GM18526 (cell line): ENCODE results near the gene GUF1.

Experiments
- POLR2A ChIP-seq: IDR thresholded peaks from 3 replicates; pipeline ENCODE4 v1.6.1; 2011; ENCODE audit not compliant: insufficient read length; ENCODE audit errors: extremely low read depth

Gene GUF1, protein sequence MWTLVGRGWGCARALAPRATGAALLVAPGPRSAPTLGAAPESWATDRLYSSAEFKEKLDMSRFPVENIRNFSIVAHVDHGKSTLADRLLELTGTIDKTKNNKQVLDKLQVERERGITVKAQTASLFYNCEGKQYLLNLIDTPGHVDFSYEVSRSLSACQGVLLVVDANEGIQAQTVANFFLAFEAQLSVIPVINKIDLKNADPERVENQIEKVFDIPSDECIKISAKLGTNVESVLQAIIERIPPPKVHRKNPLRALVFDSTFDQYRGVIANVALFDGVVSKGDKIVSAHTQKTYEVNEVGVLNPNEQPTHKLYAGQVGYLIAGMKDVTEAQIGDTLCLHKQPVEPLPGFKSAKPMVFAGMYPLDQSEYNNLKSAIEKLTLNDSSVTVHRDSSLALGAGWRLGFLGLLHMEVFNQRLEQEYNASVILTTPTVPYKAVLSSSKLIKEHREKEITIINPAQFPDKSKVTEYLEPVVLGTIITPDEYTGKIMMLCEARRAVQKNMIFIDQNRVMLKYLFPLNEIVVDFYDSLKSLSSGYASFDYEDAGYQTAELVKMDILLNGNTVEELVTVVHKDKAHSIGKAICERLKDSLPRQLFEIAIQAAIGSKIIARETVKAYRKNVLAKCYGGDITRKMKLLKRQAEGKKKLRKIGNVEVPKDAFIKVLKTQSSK

DNA sequence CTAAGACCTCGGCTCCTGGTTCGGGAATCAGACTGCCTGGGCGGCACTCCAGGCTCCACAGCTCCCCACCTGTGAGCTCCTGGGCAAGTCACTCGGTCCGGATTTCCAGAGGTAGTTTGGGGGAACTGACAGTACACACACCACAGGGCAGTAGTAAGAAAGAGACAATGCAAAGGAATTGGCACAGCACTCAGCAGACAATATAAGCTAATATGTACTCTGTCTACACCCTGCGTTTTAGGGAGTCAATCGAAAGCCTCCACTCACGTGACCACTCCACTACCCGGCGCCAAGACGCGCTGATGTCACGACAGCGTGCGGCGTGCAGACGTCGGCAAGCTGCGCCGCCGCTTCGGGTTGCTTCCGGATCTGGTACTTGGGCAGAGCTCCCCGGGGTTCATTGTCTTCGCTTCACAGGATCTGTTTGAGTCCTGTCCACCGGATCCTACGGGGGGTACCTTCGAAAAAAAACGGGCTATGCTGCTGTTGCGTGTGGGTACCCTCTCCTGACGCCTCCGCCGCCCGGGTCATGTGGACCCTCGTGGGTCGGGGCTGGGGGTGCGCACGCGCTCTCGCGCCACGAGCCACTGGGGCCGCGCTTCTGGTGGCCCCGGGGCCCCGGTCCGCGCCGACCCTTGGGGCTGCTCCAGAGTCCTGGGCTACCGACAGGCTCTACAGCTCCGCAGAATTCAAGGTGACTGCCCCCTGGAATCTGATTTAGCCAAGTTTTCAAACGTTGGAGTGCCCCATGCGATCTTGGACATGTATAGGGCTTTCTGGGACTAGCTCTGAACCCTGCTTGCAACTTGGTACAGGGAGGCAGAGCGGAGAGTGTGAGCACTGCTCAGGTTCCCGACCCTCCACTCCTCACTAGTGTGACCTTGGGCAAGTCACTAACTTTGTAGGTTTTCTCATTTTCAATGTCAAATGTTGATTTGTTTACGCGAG, at the start of gene GUF1:
Gene GUF1, plus strand, starts transcription at position 327 of the 948 bp plus-strand sequence. Its CDS starts 203 bp downstream, at position 530.
- peak; percentile 93 for TF ChIP-seq POLR2A

GRCh38 chr4:44629280-44629866, 48.8 kb upstream of the GUF1 start:
- TF ChIP-seq POLR2A, result no peak

GRCh38 chr4:44632089-44632488, 46.1 kb upstream of the GUF1 start:
- no peak for TF ChIP-seq POLR2A

DNA sequence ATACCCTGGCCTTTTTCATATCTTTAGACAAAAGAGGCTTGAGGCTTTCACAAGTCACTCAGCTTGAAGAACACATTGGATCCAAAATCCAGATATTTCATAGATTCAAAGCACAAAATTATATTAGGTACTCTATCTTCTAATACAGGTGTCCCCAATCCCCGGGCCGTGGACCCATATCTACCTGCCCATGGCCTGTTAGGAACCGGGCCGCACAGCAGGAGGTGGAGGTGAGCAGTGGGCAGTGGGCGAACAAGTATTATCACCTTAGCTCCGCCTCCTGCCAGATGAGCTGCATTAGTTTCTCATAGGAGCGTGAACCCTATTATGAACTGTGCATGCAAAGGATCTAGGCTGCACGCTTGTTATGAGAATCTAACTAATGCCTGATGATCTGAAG, 45.5 kb upstream of the GUF1 start:
- no peak for TF ChIP-seq POLR2A

DNA sequence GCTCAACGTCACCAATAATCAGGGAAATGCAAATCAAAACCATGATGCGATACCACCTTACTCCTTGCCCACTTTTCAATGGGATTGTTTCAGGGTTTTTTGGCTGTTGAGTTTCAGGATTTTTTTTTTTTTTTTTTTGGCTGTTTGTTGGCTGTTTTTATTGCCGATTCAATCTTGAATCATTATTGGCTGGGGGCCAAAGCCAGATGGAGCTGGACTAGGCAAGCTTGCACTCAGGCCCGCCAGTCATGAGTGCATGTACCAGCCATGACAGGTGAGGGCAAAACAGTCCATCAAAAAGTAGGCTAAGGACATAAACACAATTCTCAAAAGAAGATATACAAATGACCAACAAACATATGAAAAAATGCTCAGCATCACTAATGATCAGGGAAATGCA, 40.1 kb upstream of the GUF1 start:
- no peak for TF ChIP-seq POLR2A

GRCh38 chr4:44646151-44646550, 32.1 kb upstream of the GUF1 start:
- TF ChIP-seq POLR2A, result no peak

DNA sequence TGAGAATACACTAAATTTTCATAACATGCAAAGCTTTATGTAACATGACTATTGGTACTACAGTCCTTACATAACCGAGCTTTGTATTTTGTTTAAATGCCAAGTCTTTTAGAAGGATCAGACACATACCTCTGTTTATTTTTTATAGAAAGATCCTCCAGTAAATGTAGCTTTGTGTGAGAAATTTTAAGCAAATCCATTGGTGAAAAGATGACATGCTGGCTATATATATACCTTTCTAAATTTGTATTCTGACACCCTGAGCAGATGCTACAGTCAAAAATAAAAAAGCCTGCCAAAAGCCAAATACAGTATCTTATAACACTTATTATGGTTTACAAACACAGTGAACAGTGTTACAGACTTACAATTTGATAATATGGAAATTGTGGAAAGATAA, 26.8 kb upstream of the GUF1 start, which contains the start of gene YIPF7:
Gene YIPF7, minus strand, starts transcription at position 201 of the 400 bp plus-strand sequence. CDS start 1,525 bp downstream, outside the sequence.
- TF ChIP-seq POLR2A, result no peak

DNA sequence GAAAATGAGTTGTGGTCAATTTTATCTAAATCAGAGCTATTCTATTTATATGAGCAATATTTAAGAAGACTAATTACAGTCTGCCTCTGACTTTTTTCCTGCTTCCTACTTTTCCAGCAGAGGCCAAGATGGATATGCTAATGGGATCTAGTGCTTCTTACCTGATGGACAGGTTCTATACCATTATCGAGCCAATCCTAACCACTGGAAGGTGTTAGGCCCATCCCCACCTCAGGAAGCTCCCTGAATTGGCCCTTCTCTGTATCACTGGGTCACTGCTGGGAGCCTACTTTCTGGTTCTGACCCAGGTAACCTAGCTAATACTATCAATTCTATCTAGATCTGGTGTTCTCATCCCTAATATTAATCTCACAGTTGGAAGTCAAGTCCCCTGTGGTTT, 26.2 kb upstream of the GUF1 start:
- no peak for TF ChIP-seq POLR2A

- TF ChIP-seq POLR2A, result no peak
These were observed 17.8 kb upstream of the GUF1 start for GRCh38 chr4:44660396-44660795.

- TF ChIP-seq POLR2A, result no peak
These were observed 16.1 kb upstream of the GUF1 start for GRCh38 chr4:44661940-44662622.

GRCh38 chr4:44662623-44663005, 15.6 kb upstream of the GUF1 start:
- no peak for TF ChIP-seq POLR2A

GRCh38 chr4:44663539-44664263, 14.5 kb upstream of the GUF1 start:
- no peak for TF ChIP-seq POLR2A

- TF ChIP-seq POLR2A, result no peak
These were observed 9.7 kb upstream of the GUF1 start for GRCh38 chr4:44668526-44668925.

- no peak for TF ChIP-seq POLR2A
These were observed 7.6 kb upstream of the GUF1 start for GRCh38 chr4:44670506-44671199.

DNA sequence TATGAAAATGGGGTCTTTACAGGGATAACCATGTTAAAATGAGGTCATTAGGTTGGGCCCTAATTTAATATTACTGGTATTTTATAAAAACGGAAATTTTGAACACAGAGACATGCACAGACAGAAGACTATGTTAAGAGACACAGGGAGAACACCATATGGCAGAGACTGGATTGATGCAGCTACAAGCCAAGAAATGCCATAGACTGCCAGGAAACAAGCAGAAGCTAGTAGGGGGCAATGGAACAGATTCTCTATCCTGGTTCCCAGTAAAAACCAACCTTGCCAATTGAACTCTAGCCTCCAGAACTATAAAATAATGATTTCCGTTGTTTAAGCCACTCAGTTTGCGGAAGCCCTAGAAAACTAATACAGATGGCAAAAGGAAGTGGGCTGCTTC, 6.6 kb upstream of the GUF1 start:
- no peak for TF ChIP-seq POLR2A
